SK-N-MC (cell line): Measurements from ENCODE around the gene FAM13A.

Source experiments
- EZH2 ChIP-seq: fragments of 200-600 bp; sonication (generic); IDR thresholded peaks from one replicate; pipeline ENCODE4 v1.6.1; 2017; ENCODE audit warnings: antibody characterized with exemption
- POLR2AphosphoS5 ChIP-seq: IDR thresholded peaks from 2 replicates; pipeline ENCODE4 v1.6.1; 2012; ENCODE audit warnings: mild to moderate bottlenecking, low read depth, low read length, borderline replicate concordance

DNA sequence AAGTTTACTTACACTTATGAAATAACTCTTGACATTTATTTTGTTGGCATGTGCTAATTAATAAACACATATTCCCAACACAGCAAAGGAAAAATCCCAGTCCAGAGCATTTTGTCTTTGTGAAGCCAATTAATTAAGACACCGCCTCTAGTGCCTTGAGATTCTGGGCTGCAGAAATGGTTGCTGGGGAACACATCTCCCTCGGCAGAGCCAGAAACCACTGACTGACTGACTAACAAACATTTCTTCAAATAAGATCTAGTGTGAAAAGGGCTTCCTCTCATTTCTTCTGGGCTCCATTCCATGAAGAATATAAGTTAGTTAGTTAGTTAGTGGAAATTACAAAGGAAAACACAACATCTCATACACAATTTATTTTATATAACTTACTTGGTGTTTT lies 331.0 kb downstream of the FAM13A start:
- TF ChIP-seq EZH2 = no peak
- no peak for TF ChIP-seq POLR2AphosphoS5
